ENCODE data around the gene SVEP1. TPM values are rescaled to one million over a fixed set of nuclear protein-coding genes. Genes with fewer than 3 reads are reported as not detected.
A peak's percentile ranks its signal among the peaks of the same experiment; 100 is the strongest.

SVEP1 gene
- polyA plus RNA-seq, 3 donors = under 0.01 TPM; not detected in 2

GRCh38 chr9:110336363-110336762, 243.2 kb downstream of the SVEP1 start:
- H3K27me3 Mint-ChIP-seq (ENCODE audit: low read depth in 3 of 3) = peaks cover 0 to 7% (median 3%) of the 10 kb centered on the region in 3 donors
- H3K4me2 ChIP-seq (replicated peaks; ENCODE audit: extremely low read depth, low read length, poor library complexity, severe bottlenecking) = no peak overlapping the region
- intact Hi-C loops (cut with micrococcal nuclease) = loop anchor here in 1 of 2 donors (10.0 kb wide), 1 partner anchor 82 kb away; the partner anchor contains the start of gene TXN
- H3K4me3 ChIP-seq (replicated peaks in 1 of 3; ENCODE audit: low read depth in 2 of 3, low read length in 3 of 3) = no peak overlapping the region
- H3K9me3 ChIP-seq (replicated peaks in 1 of 2; ENCODE audit: control insufficient read depth in 1 of 2, insufficient read depth in 1 of 2, low read length in 2 of 2) = no peaks in the 10 kb centered on the region
- H3K4me1 ChIP-seq (ENCODE audit: control insufficient read depth in 1 of 2, insufficient read depth in 2 of 2, low read length in 2 of 2) = peaks cover 7 to 12% of the 10 kb centered on the region in 2 donors
- WGBS (ENCODE audit: insufficient coverage) = no CpG with 5 or more reads among the region's 1 CpG
- no peaks in the 10 kb centered on the region for H3K36me3 ChIP-seq (replicated peaks in 1 of 2; ENCODE audit: control insufficient read depth in 1 of 2, insufficient read depth in 2 of 2, low read length in 2 of 2)
- H4K20me1 ChIP-seq (ENCODE audit: insufficient read depth, low read length) = no peaks in the 10 kb centered on the region
- TF ChIP-seq, protein P1, sequence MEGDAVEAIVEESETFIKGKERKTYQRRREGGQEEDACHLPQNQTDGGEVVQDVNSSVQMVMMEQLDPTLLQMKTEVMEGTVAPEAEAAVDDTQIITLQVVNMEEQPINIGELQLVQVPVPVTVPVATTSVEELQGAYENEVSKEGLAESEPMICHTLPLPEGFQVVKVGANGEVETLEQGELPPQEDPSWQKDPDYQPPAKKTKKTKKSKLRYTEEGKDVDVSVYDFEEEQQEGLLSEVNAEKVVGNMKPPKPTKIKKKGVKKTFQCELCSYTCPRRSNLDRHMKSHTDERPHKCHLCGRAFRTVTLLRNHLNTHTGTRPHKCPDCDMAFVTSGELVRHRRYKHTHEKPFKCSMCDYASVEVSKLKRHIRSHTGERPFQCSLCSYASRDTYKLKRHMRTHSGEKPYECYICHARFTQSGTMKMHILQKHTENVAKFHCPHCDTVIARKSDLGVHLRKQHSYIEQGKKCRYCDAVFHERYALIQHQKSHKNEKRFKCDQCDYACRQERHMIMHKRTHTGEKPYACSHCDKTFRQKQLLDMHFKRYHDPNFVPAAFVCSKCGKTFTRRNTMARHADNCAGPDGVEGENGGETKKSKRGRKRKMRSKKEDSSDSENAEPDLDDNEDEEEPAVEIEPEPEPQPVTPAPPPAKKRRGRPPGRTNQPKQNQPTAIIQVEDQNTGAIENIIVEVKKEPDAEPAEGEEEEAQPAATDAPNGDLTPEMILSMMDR (IDR thresholded peaks at IDR 0.05) = no peak
- no peaks in the 10 kb centered on the region for H3K79me2 ChIP-seq (ENCODE audit: insufficient read depth, low read length)
- H3K9me3 Mint-ChIP-seq = no peaks in the 10 kb centered on the region
- no peaks in the 10 kb centered on the region for H3K36me3 Mint-ChIP-seq
- DNase-seq = no peak
- no peak overlapping the region for H3K27ac ChIP-seq (ENCODE audit: low read depth in 1 of 2, low read length in 2 of 2)
- H3K27ac Mint-ChIP-seq = peak overlapping the region in 1 of 7 donors; percentile 48
- H3K9ac ChIP-seq (ENCODE audit: insufficient read depth, low read length, poor library complexity, severe bottlenecking) = no peak overlapping the region
- no peak overlapping the region for H2AFZ ChIP-seq (ENCODE audit: insufficient read depth, low read depth, low read length, poor library complexity, severe bottlenecking)
- H3K4me1 Mint-ChIP-seq = peaks cover 11% of the 10 kb centered on the region
- no peaks in the 10 kb centered on the region for H3K27me3 ChIP-seq (ENCODE audit: control insufficient read depth in 2 of 2, insufficient read depth in 2 of 2, low read length in 2 of 2)
- no peak overlapping the region for H3K4me3 Mint-ChIP-seq

DNA sequence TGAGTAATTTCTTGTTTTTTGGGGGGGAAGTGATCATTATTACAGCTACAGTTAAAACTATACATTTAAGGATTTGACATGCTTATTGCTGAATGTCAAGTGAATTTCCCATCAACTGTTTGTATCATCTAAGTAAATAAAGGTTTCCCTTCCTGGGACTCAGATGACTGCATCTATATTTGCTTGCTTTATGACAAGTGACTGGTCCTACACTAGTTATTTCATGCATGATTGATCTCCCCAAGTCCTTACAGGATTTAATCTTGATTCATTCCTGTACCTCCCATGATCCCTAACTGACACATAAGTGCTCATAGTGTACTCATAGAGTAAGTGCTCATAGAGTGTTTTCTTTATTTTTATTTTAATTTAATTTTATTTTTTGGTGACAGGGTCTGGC, 244.7 kb downstream of the SVEP1 start:
- H3K9me3 Mint-ChIP-seq = peaks cover 0 to 3% (median 0%) of the 10 kb centered on the region in 7 donors
- no peak overlapping the region for H3K9ac ChIP-seq (ENCODE audit: insufficient read depth, low read length, poor library complexity, severe bottlenecking)
- TF ChIP-seq, protein P1 (IDR thresholded peaks at IDR 0.05) = no peak
- H3K36me3 Mint-ChIP-seq = no peaks in the 10 kb centered on the region
- no peaks in the 10 kb centered on the region for H3K79me2 ChIP-seq (ENCODE audit: insufficient read depth, low read length)
- H3K4me1 ChIP-seq (ENCODE audit: control insufficient read depth in 1 of 2, insufficient read depth in 2 of 2, low read length in 2 of 2) = peaks cover 20 to 26% of the 10 kb centered on the region in 2 donors
- H3K36me3 ChIP-seq (replicated peaks in 1 of 2; ENCODE audit: control insufficient read depth in 1 of 2, insufficient read depth in 2 of 2, low read length in 2 of 2) = no peaks in the 10 kb centered on the region
- peak overlapping the region in 1 of 7 donors; percentile 72 for H3K27ac Mint-ChIP-seq
- peaks cover 26% of the 10 kb centered on the region for H3K4me1 Mint-ChIP-seq
- peaks cover 0 to 4% (median 3%) of the 10 kb centered on the region in 3 donors for H3K27me3 Mint-ChIP-seq (ENCODE audit: low read depth in 3 of 3)
- no peak overlapping the region for H3K4me2 ChIP-seq (replicated peaks; ENCODE audit: extremely low read depth, low read length, poor library complexity, severe bottlenecking)
- no peak overlapping the region for H3K4me3 Mint-ChIP-seq
- H3K4me3 ChIP-seq (replicated peaks in 1 of 3; ENCODE audit: low read depth in 2 of 3, low read length in 3 of 3) = no peak overlapping the region
- no peak overlapping the region for H3K27ac ChIP-seq (ENCODE audit: low read depth in 1 of 2, low read length in 2 of 2)
- intact Hi-C loops (cut with micrococcal nuclease) = loop anchor here in 1 of 2 donors (10.0 kb wide), 1 partner anchor 80 kb away; the partner anchor contains the start of gene TXN
- H4K20me1 ChIP-seq (ENCODE audit: insufficient read depth, low read length) = no peaks in the 10 kb centered on the region
- no peaks in the 10 kb centered on the region for H3K27me3 ChIP-seq (ENCODE audit: control insufficient read depth in 2 of 2, insufficient read depth in 2 of 2, low read length in 2 of 2)
- DNase-seq = no peak
- H3K9me3 ChIP-seq (replicated peaks in 1 of 2; ENCODE audit: control insufficient read depth in 1 of 2, insufficient read depth in 1 of 2, low read length in 2 of 2) = no peaks in the 10 kb centered on the region
- H2AFZ ChIP-seq (ENCODE audit: insufficient read depth, low read depth, low read length, poor library complexity, severe bottlenecking) = no peak overlapping the region

Measured in CD14-positive monocyte (primary cell).